ENCODE results near the gene CCL3.
"Not testable (repeated sequence)": the region's sequence is repeated elsewhere in the genome, so short reads cannot be mapped to it uniquely, and the experiment has no call there.

Gene CCL3

DNA sequence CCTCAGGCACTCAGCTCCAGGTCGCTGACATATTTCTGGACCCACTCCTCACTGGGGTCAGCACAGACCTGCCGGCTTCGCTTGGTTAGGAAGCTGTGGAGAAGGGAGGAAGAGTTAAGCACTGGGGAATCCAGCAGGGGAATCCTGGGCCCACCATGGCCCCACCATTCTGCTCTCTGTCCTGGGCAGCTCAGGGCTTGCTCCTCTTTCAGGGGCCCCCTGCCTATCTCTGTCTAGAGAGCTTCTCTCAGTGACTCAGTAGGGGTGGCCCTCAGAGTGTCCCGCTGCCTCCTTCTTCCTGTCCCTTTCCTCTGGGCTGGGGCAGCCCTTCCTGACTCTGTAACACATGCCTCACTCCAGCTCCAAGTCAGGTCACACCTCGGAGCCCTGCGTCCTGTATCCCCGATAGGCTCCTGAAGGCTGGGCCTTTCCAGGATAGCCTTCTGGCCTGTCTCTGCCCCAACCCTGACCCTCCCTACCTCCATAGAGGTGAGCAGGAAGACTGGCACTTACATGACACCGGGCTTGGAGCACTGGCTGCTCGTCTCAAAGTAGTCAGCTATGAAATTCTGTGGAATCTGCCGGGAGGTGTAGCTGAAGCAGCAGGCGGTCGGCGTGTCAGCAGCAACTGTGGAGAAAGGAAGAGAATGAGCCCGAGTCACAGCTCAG lies 1.1 kb downstream of the CCL3 start:
- DNase-seq (ENCODE audit: extremely low read depth in 1 of 2, low read depth in 1 of 2): no peak

GRCh38 chr17:36087897-36088572 lies 1.9 kb downstream of the CCL3 start:
- not testable (repeated sequence) for DNase-seq (ENCODE audit: extremely low read depth in 1 of 2, low read depth in 1 of 2)

- not testable (repeated sequence) for DNase-seq (ENCODE audit: extremely low read depth in 1 of 2, low read depth in 1 of 2)
These were observed 2.5 kb downstream of the CCL3 start for GRCh38 chr17:36087471-36087870.

- no peak for DNase-seq (ENCODE audit: extremely low read depth in 1 of 2, low read depth in 1 of 2)
These were observed 3.2 kb downstream of the CCL3 start for GRCh38 chr17:36086791-36087190.

DNA sequence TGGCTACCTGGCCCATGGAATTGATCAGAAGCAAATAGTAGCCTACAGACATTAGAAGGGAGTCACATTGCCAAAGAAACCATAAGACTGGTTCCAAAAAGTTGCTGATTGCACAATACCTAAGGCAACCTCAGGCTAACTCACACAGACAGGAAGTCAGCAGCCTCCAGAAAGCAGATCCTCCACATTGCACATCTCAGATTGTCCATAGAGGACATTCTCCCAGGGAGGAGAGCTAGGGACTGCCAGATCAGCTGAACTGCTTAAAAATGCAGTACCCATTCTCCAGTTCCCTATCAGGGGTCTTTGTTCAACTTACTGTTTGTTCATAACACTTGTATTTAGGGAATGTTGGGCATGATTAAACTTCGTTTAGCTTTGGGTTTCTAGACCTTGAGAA lies 4.2 kb downstream of the CCL3 start:
- DNase-seq (ENCODE audit: extremely low read depth in 1 of 2, low read depth in 1 of 2): no peak

- DNase-seq (ENCODE audit: extremely low read depth in 1 of 2, low read depth in 1 of 2): not testable (repeated sequence)
These were observed 6.3 kb downstream of the CCL3 start for GRCh38 chr17:36083691-36084090.

- DNase-seq (ENCODE audit: extremely low read depth in 1 of 2, low read depth in 1 of 2): peak; percentile 50 to 70
These were observed 7.3 kb downstream of the CCL3 start for GRCh38 chr17:36082482-36083120.

DNA sequence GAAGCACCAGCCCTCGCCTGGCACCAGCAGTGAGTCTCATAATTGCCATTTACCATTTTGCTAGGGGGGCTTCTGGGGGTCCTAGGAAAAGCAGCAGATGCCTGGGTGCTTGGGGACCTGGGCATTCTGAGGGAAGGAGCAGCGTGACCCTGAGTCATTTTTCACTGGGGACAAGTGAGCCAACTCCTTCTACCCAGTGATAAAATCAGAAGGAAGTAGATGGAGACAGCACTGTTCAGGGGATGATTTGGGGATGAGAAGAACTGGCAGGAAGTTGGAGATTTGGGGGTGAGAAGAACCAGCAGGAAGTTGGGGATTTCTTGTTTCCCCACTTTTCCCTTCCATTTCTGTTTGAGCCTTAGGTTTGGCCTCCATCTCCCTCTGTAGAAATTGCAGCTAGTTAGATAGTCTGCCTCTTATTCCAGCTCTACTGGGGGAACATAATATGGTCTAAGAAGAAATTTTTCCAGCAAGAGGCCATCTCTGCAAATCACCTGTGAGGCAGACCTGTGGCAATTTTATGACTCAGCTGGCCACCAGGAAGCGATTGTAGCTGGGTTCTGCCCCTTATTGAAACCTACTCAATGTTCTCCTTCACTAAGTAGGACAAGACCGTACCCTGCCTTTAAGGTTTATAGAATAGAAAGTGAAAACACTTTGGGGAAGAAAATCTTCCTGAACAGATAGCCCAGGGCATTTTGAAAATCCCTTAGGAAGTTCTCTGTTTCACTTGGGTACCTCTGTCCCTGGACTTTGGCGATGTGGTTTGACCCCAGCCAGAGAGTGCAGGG lies 8.1 kb downstream of the CCL3 start:
- DNase-seq (ENCODE audit: extremely low read depth in 1 of 2, low read depth in 1 of 2): not testable (repeated sequence)

DNA sequence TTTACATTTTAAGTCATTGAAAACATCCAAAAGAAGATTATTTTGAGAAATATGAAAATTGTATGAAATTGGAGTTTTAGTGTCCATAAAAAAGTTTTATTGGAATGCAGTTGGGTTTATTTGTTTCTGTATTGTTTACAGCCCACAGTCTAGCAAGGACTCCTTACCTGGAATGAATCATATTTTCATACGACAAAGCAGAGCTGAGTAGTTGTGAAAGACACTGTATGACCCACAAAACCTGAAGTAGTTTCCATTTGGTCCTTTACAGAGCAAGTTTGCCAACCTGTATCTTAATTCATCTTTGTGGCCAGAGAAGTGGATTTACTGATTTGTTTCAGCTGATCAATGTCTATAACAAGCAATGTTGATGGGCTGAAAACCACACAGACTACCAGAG lies 15.6 kb downstream of the CCL3 start:
- DNase-seq (ENCODE audit: extremely low read depth in 1 of 2, low read depth in 1 of 2): no peak

DNA sequence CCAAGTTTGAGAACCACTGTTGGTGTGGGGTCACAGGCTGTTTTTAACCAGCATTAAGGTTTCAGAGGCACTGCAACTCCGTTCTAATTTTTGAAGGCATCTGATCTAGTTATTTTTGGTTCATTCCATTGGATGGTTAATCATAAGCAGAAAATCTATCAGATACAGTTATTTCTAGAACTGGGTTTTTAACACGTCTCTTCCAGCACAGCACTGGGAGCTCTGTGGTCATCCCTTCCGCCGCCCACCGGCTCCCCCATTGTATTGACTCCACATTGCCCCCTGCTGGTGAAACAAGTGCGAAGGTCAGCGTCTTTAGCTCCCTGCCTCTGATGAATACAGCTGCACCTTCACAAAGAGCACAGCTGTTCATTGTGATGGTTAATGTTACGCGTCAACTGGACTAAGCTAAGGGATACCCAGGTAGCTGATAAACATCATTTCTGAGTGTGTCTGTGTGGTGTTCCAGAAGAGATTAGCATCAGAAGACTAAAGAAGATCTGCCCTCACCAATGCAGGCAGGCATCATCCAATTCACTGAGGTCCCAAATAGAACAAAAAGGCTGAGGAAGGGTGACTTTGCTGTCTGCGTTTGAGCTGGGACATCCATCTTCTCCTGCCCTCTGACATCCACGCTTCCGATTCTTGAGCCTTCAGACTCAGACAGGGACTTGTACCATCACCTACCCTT lies 17.4 kb downstream of the CCL3 start:
- DNase-seq (ENCODE audit: extremely low read depth in 1 of 2, low read depth in 1 of 2): peak in 1 of 2 donors; percentile 74

DNA sequence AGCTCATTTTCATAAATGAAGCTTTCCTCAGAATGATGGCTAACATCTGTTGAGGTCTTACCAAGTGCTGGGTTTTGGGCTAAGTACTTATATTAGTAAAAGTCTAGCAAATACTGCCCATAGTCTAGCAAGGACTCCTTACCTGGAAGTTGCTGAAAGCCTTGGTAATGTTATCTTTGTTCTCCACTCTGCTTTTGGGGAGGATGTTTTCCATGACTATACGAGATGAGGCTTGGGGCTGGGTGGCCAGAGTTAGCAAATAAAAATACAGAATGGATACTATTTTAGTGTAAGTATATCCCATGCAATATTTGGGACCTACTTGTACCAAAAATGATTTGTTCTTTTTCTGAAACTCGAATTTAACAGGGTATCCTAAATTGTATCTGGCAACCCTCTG lies 18.2 kb downstream of the CCL3 start:
- DNase-seq (ENCODE audit: extremely low read depth in 1 of 2, low read depth in 1 of 2): no peak

DNA sequence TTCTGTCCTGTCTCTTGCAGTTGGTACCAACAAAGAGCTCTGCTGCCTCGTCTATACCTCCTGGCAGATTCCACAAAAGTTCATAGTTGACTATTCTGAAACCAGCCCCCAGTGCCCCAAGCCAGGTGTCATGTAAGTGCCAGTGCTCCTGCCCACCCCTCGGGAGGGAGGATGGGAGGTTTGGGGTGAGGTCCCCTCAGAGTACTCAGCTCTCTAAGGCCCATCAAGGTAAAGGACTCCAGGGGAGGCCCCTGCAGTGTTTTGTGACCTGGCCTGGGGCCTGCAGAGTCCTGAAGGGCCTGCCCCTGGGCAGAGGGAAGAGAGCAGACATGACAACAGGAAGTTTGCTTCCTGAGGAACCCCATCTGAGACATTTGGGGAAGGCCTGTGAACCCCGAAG lies 19.5 kb downstream of the CCL3 start:
- DNase-seq (ENCODE audit: extremely low read depth in 1 of 2, low read depth in 1 of 2): no peak

- DNase-seq (ENCODE audit: extremely low read depth in 1 of 2, low read depth in 1 of 2): no peak
These were observed 20.8 kb downstream of the CCL3 start for GRCh38 chr17:36069136-36069535.

GRCh38 chr17:36068524-36068923 lies 21.4 kb downstream of the CCL3 start:
- no peak for DNase-seq (ENCODE audit: extremely low read depth in 1 of 2, low read depth in 1 of 2)

- DNase-seq (ENCODE audit: extremely low read depth in 1 of 2, low read depth in 1 of 2): no peak
These were observed 23.5 kb downstream of the CCL3 start for GRCh38 chr17:36066365-36066985.

- no peak for DNase-seq (ENCODE audit: extremely low read depth in 1 of 2, low read depth in 1 of 2)
These were observed 26.0 kb downstream of the CCL3 start, which contains the start of gene CCL18 for GRCh38 chr17:36063786-36064541. CCL18 (plus strand) TSS chr17:36064272; CDS start chr17:36064343, 71 bp downstream.

- DNase-seq (ENCODE audit: extremely low read depth in 1 of 2, low read depth in 1 of 2): no peak
These were observed 29.1 kb downstream of the CCL3 start for GRCh38 chr17:36060816-36061215.

GRCh38 chr17:36059406-36059805 lies 30.5 kb downstream of the CCL3 start:
- DNase-seq (ENCODE audit: extremely low read depth in 1 of 2, low read depth in 1 of 2): no peak

DNA sequence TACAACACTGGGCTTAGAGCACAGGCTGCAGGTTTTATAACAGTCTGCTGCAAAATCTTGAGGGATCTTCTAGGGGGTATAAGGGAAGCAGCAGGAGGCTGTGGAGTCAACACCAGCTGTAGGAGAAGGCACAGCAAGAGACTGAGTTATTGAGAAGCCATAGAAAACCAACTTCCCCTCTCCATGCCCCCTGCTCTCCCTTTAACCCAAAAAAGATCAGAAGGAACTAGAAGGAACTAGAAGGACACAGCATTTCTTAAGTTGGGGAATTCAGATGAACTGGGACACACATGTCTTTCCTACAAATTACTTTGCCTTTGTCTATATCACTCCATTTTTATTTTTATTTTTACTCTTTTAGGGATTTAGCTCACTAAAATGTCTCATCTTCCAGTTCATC lies 32.0 kb downstream of the CCL3 start:
- no peak for DNase-seq (ENCODE audit: extremely low read depth in 1 of 2, low read depth in 1 of 2)
